Keratinocyte (primary cell): ENCODE measurements around the gene S1PR3.

Experiments
- CTCF ChIP-seq, 3 experiments: IDR thresholded peaks in 1 of 3; conservative IDR thresholded peaks in 1 of 3; optimal IDR thresholded peaks in 1 of 3; 2 replicates in 2 of 3; 3 replicates in 1 of 3; pipeline versions ENCODE3 to v1.5.1; 2011; ENCODE audit warnings: low read length in 3 of 3, mild to moderate bottlenecking in 3 of 3, moderate library complexity in 2 of 3, control low read depth in 1 of 3, inconsistent platforms in 1 of 3; ENCODE audit not compliant: insufficient read depth in 2 of 3; ENCODE audit errors: extremely low read depth in 1 of 3
- EZH2 ChIP-seq: IDR thresholded peaks from one replicate; pipeline ENCODE4 v1.6.1; 2012; ENCODE audit warnings: inconsistent platforms, mild to moderate bottlenecking, low read length, moderate library complexity

- TF ChIP-seq CTCF (optimal IDR thresholded peaks at IDR 0.05 in 1 of 3, IDR thresholded peaks at IDR 0.05 in 1 of 3, conservative IDR thresholded peaks at IDR 0.05 in 1 of 3; ENCODE audit: extremely low read depth in 1 of 3, insufficient read depth in 2 of 3, low read length in 3 of 3): no peak
- TF ChIP-seq EZH2: no peak
Measured at GRCh38 chr9:89009546-89009840, 18.2 kb downstream of the S1PR3 start.
